HG03520 (cell line): ENCODE results near the gene DMXL1.
"Not testable (repeated sequence)": the region's sequence is repeated elsewhere in the genome, so short reads cannot be mapped to it uniquely, and the experiment has no call there.

Source experiments
- ATAC-seq: cut with Tn5 transposase; IDR thresholded peaks from one replicate; pipeline ENCODE4 v1.9.1; 2021; ENCODE audit warnings: mild to moderate bottlenecking, moderate library complexity; ENCODE audit not compliant: unreplicated experiment

The DMXL1 gene

GRCh38 chr5:119200795-119201194, 129.9 kb downstream of the DMXL1 start:
- no peak for ATAC-seq

GRCh38 chr5:119207105-119207504, 136.2 kb downstream of the DMXL1 start:
- ATAC-seq, result no peak

GRCh38 chr5:119212026-119212425, 141.1 kb downstream of the DMXL1 start:
- ATAC-seq, result no peak

GRCh38 chr5:119212676-119213075, 141.8 kb downstream of the DMXL1 start:
- no peak for ATAC-seq

GRCh38 chr5:119217183-119217582, 146.3 kb downstream of the DMXL1 start:
- ATAC-seq, result no peak

- ATAC-seq, result no peak
These were observed 148.2 kb downstream of the DMXL1 start for GRCh38 chr5:119218830-119219782.

GRCh38 chr5:119220576-119221197, 149.8 kb downstream of the DMXL1 start:
- peak; percentile 94 for ATAC-seq

- no peak for ATAC-seq
These were observed 150.4 kb downstream of the DMXL1 start for GRCh38 chr5:119221330-119221729.

GRCh38 chr5:119229950-119230349, 159.1 kb downstream of the DMXL1 start:
- no peak for ATAC-seq

- ATAC-seq, result no peak
These were observed 167.6 kb downstream of the DMXL1 start for GRCh38 chr5:119238265-119239118.

- ATAC-seq, result no peak
These were observed 168.2 kb downstream of the DMXL1 start for GRCh38 chr5:119239119-119239417.

GRCh38 chr5:119239826-119240225, 168.9 kb downstream of the DMXL1 start:
- ATAC-seq, result not testable (repeated sequence)

- ATAC-seq, result no peak
These were observed 173.0 kb downstream of the DMXL1 start for GRCh38 chr5:119243888-119244287.

GRCh38 chr5:119250946-119251901, 180.3 kb downstream of the DMXL1 start:
- no peak for ATAC-seq

GRCh38 chr5:119255571-119256356, 184.9 kb downstream of the DMXL1 start:
- no peak for ATAC-seq

GRCh38 chr5:119257613-119258012, 186.7 kb downstream of the DMXL1 start:
- no peak for ATAC-seq

- ATAC-seq, result no peak
These were observed 192.8 kb downstream of the DMXL1 start for GRCh38 chr5:119263639-119264038.

GRCh38 chr5:119264186-119264585, 193.3 kb downstream of the DMXL1 start:
- no peak for ATAC-seq

GRCh38 chr5:119267958-119268386, 197.1 kb downstream of the DMXL1 start:
- peak; percentile 78 for ATAC-seq
